CD4-positive, alpha-beta T cell treated with Interleukin-10 for 1 hour (primary cell): ENCODE results near the gene KDELR3.

Experiments
- DNase-seq: peaks from one replicate; pipeline ENCODE4 v3.0.0-alpha.2; 2020

KDELR3 gene

GRCh38 chr22:38523029-38523428 is 55.1 kb downstream of the KDELR3 start:
- no peak for DNase-seq

- DNase-seq: no peak
These were observed 55.6 kb downstream of the KDELR3 start for GRCh38 chr22:38523479-38523878.

- DNase-seq: no peak
These were observed 56.5 kb downstream of the KDELR3 start for GRCh38 chr22:38524429-38524828.

GRCh38 chr22:38531251-38531938 is 63.5 kb downstream of the KDELR3 start:
- DNase-seq: no peak
